HG02840 (cell line): ENCODE measurements around the gene DCAF15.

ENCODE experiments used
- ATAC-seq: cut with Tn5 transposase; IDR thresholded peaks from one replicate; pipeline ENCODE4 v1.9.1; 2021; ENCODE audit warnings: mild to moderate bottlenecking, moderate library complexity, moderate number of reproducible peaks; ENCODE audit not compliant: unreplicated experiment, low FRiP score

Gene DCAF15

GRCh38 chr19:13987101-13987890, 35.0 kb downstream of the DCAF15 start:
- ATAC-seq = no peak

- ATAC-seq = no peak
These were observed 37.2 kb downstream of the DCAF15 start for GRCh38 chr19:13989487-13989886.

GRCh38 chr19:13990085-13990484, 37.8 kb downstream of the DCAF15 start:
- no peak for ATAC-seq

- no peak for ATAC-seq
These were observed 39.7 kb downstream of the DCAF15 start for GRCh38 chr19:13992025-13992424.

- ATAC-seq = no peak
These were observed 41.4 kb downstream of the DCAF15 start for GRCh38 chr19:13993590-13994300.

- ATAC-seq = no peak
These were observed 42.9 kb downstream of the DCAF15 start for GRCh38 chr19:13995017-13995728.

- ATAC-seq = no peak
These were observed 43.8 kb downstream of the DCAF15 start for GRCh38 chr19:13995878-13996765.

GRCh38 chr19:13996928-13997630, 44.8 kb downstream of the DCAF15 start:
- no peak for ATAC-seq

- ATAC-seq = no peak
These were observed 45.3 kb downstream of the DCAF15 start for GRCh38 chr19:13997631-13997962.

- ATAC-seq = no peak
These were observed 46.1 kb downstream of the DCAF15 start for GRCh38 chr19:13998426-13998825.

- ATAC-seq = no peak
These were observed 46.8 kb downstream of the DCAF15 start for GRCh38 chr19:13999085-13999484.

- ATAC-seq = no peak
These were observed 48.5 kb downstream of the DCAF15 start for GRCh38 chr19:14000691-14001375.

- no peak for ATAC-seq
These were observed 50.4 kb downstream of the DCAF15 start for GRCh38 chr19:14002571-14003250.

- ATAC-seq = no peak
These were observed 51.1 kb downstream of the DCAF15 start for GRCh38 chr19:14003251-14004055.

- ATAC-seq = no peak
These were observed 52.5 kb downstream of the DCAF15 start for GRCh38 chr19:14004619-14005348.

- ATAC-seq = peak; percentile 33
These were observed 53.2 kb downstream of the DCAF15 start for GRCh38 chr19:14005349-14006084.
